Astrocyte (in vitro differentiated cells and primary cell): ENCODE data around the gene BROX. TPM values are rescaled to one million over a fixed set of nuclear protein-coding genes. Genes with fewer than 3 reads are reported as not detected.

Source experiments
- DNase-seq: peaks from one replicate; pipeline ENCODE4 v3.0.0-alpha.2; 2010; ENCODE audit warnings: low read depth
- FAIRE-seq: peaks from 2 replicates; lab custom pipeline; 2011; peaks lifted over from hg19 to GRCh38; lab: Jason Lieb, UNC
- H2AFZ ChIP-seq: 2 replicates; pipeline ENCODE4 v1.6.0; 2012; ENCODE audit warnings: low read depth, low read length, inconsistent platforms
- H3K27ac ChIP-seq: 2 replicates; pipeline ENCODE4 v1.5.1; 2011; ENCODE audit warnings: low read depth, low read length, inconsistent platforms
- H3K27me3 ChIP-seq: 2 replicates; pipeline ENCODE4 v1.6.0; 2011; ENCODE audit warnings: low read length, inconsistent platforms; ENCODE audit not compliant: insufficient read depth
- H3K36me3 ChIP-seq: 2 replicates; pipeline ENCODE4 v1.5.1; 2011; ENCODE audit warnings: low read length, inconsistent platforms; ENCODE audit not compliant: insufficient read depth
- H3K4me1 ChIP-seq: 2 replicates; pipeline ENCODE4 v1.5.1; 2011; ENCODE audit warnings: low read length, inconsistent platforms; ENCODE audit not compliant: insufficient read depth
- H3K4me2 ChIP-seq: 2 replicates; pipeline ENCODE4 v1.6.0; 2012; ENCODE audit warnings: low read length, inconsistent platforms
- H3K4me3 ChIP-seq: 2 replicates; pipeline ENCODE4 v1.5.1; 2011; ENCODE audit warnings: low read depth, mild to moderate bottlenecking, low read length, inconsistent platforms; ENCODE audit not compliant: insufficient read depth
- H3K79me2 ChIP-seq: 2 replicates; pipeline ENCODE4 v1.6.0; 2012; ENCODE audit warnings: mild to moderate bottlenecking, low read length, inconsistent platforms; ENCODE audit not compliant: insufficient read depth
- H3K9ac ChIP-seq: 2 replicates; pipeline ENCODE4 v1.6.0; 2012; ENCODE audit warnings: mild to moderate bottlenecking, low read length, inconsistent platforms
- H3K9me3 ChIP-seq: 2 replicates; pipeline ENCODE4 v1.5.1; 2012; ENCODE audit warnings: low read depth, mild to moderate bottlenecking, low read length, inconsistent platforms; ENCODE audit not compliant: insufficient read depth
- H4K20me1 ChIP-seq: 2 replicates; pipeline ENCODE4 v1.6.0; 2012; ENCODE audit warnings: low read length, inconsistent platforms; ENCODE audit not compliant: insufficient read depth
- H3K27ac Mint-ChIP-seq: one replicate; pipeline ENCODE4 v1.8.0; 2021; ENCODE audit warnings: mild to moderate bottlenecking, mixed read lengths; ENCODE audit not compliant: unreplicated experiment
- H3K27me3 Mint-ChIP-seq: one replicate; pipeline ENCODE4 v1.8.0; 2021; ENCODE audit warnings: low read depth, mixed read lengths; ENCODE audit not compliant: unreplicated experiment
- H3K36me3 Mint-ChIP-seq: one replicate; pipeline ENCODE4 v1.8.0; 2021; ENCODE audit warnings: low read depth, mixed read lengths; ENCODE audit not compliant: unreplicated experiment
- H3K4me1 Mint-ChIP-seq: one replicate; pipeline ENCODE4 v1.8.0; 2021; ENCODE audit warnings: low read depth, mixed read lengths; ENCODE audit not compliant: unreplicated experiment
- H3K4me3 Mint-ChIP-seq: one replicate; pipeline ENCODE4 v1.8.0; 2021; ENCODE audit warnings: mild to moderate bottlenecking, moderate library complexity, mixed read lengths; ENCODE audit not compliant: unreplicated experiment
- H3K9me3 Mint-ChIP-seq: one replicate; pipeline ENCODE4 v1.8.0; 2021; ENCODE audit warnings: mild to moderate bottlenecking, mixed read lengths; ENCODE audit not compliant: unreplicated experiment
- EZH2 ChIP-seq: IDR thresholded peaks from 2 replicates; pipeline ENCODE4 v1.6.1; 2012; ENCODE audit warnings: mild to moderate bottlenecking, low read length, inconsistent platforms; ENCODE audit not compliant: insufficient read depth
- total RNA-seq: library from RNA; stranded (reverse); gene quantifications from 2 replicates; pipeline ENCODE4 v1.2.1, GENCODE V29; 2021
- TF ChIP-seq, protein P1 (sequence below): IDR thresholded peaks from 2 replicates; pipeline ENCODE4 v1.5.1; 2011; ENCODE audit warnings: low read depth, mild to moderate bottlenecking, inconsistent platforms, low read length, moderate library complexity; ENCODE audit not compliant: insufficient read depth

The BROX gene
- total RNA-seq, 1 donor from 2014 or later, result 49.5 TPM

DNA sequence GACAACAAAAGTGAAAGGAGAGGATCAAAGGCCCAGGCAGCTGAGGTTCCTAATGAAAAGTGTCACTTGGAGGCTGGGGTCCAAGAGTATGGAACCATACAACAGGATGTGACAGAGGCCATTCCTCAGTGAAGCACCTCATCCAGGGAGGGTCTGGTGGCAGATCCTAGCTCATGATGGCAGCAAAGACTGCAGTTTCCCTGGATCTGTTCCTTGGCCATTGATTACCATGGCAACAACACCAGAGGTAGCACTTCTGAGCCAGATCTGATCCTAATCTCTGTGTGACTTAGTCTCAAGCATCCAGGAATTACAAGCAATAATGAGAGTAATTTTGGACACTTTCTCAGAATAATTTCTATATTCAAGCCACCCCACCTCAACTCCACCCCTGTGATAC lies 37.6 kb downstream of the BROX start:
- Mint-ChIP-seq H3K27ac (no peak overlapping the region), H3K4me1 (no peaks in the 10 kb centered on the region), H3K4me3 (no peak overlapping the region), H3K27me3 (peaks cover 5% of the 10 kb centered on the region), H3K36me3 (no peaks in the 10 kb centered on the region), H3K9me3 (no peaks in the 10 kb centered on the region)
- H3K27ac ChIP-seq, result no peak overlapping the region
- TF ChIP-seq, protein P1, sequence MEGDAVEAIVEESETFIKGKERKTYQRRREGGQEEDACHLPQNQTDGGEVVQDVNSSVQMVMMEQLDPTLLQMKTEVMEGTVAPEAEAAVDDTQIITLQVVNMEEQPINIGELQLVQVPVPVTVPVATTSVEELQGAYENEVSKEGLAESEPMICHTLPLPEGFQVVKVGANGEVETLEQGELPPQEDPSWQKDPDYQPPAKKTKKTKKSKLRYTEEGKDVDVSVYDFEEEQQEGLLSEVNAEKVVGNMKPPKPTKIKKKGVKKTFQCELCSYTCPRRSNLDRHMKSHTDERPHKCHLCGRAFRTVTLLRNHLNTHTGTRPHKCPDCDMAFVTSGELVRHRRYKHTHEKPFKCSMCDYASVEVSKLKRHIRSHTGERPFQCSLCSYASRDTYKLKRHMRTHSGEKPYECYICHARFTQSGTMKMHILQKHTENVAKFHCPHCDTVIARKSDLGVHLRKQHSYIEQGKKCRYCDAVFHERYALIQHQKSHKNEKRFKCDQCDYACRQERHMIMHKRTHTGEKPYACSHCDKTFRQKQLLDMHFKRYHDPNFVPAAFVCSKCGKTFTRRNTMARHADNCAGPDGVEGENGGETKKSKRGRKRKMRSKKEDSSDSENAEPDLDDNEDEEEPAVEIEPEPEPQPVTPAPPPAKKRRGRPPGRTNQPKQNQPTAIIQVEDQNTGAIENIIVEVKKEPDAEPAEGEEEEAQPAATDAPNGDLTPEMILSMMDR, result no peak
- H3K79me2 ChIP-seq, result no peaks in the 10 kb centered on the region
- H3K4me1 ChIP-seq, result peaks cover 4% of the 10 kb centered on the region
- H3K4me3 ChIP-seq, result no peak overlapping the region
- no peak overlapping the region for H3K4me2 ChIP-seq
- no peaks in the 10 kb centered on the region for H3K36me3 ChIP-seq
- no peaks in the 10 kb centered on the region for H3K27me3 ChIP-seq
- FAIRE-seq, result no peak
- no peaks in the 10 kb centered on the region for H3K9me3 ChIP-seq
- no peaks in the 10 kb centered on the region for H4K20me1 ChIP-seq
- DNase-seq, result no peak
- no peak overlapping the region for H3K9ac ChIP-seq
- no peak overlapping the region for H2AFZ ChIP-seq

DNA sequence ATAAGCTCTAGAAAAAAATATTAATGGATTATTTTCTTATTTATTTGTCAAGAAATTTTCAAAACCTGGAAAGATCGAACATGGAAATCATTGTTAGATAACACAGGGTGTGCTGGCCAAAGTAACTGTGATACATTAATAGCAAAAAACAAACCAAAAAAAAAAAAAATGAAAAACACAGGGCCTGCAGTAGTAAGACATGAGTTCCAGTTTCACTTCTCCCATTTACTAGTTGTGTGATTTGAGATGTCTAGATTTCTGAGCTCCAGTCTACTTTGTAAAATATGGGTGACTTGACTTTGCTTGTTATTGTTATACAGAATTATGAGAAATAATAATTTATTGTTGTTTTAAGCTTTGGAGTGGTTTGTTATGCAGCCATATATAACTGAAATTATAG lies 38.3 kb downstream of the BROX start:
- H3K4me1 Mint-ChIP-seq, result no peaks in the 10 kb centered on the region
- no peaks in the 10 kb centered on the region for H3K9me3 Mint-ChIP-seq
- H4K20me1 ChIP-seq, result no peaks in the 10 kb centered on the region
- FAIRE-seq, result no peak
- no peak overlapping the region for H3K27ac ChIP-seq
- TF ChIP-seq, protein P1, result no peak
- TF ChIP-seq EZH2, result no peak
- H3K9me3 ChIP-seq, result no peaks in the 10 kb centered on the region
- H2AFZ ChIP-seq, result no peak overlapping the region
- no peak for DNase-seq
- no peak overlapping the region for H3K4me3 Mint-ChIP-seq
- H3K9ac ChIP-seq, result no peak overlapping the region
- H3K27me3 ChIP-seq, result no peaks in the 10 kb centered on the region
- no peak overlapping the region for H3K4me2 ChIP-seq
- H3K79me2 ChIP-seq, result no peaks in the 10 kb centered on the region
- H3K27me3 Mint-ChIP-seq, result peaks cover 9% of the 10 kb centered on the region
- no peaks in the 10 kb centered on the region for H3K36me3 ChIP-seq
- H3K27ac Mint-ChIP-seq, result no peak overlapping the region
- no peaks in the 10 kb centered on the region for H3K36me3 Mint-ChIP-seq
- no peak overlapping the region for H3K4me3 ChIP-seq
- H3K4me1 ChIP-seq, result peaks cover 7% of the 10 kb centered on the region

DNA sequence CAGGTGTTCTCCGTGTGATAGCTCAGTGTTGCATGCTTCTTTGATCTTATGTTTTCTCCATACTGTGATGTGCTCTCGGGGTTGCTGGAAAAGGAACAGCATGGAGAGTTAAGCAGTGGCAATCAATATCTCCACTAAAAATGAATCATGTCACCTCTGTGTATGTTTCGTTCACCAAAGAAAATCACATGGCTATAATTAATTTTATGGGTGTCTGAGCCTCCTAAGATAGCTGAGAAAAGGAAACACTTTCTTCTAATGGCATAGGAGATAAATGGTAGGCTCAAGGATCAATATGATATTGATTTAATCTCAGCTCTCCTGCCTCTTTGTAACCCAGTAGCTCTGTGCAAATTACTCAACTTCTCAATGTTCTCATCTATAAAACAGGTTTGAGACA lies 38.9 kb downstream of the BROX start:
- Histone ChIP-seq H3K36me3 (no peaks in the 10 kb centered on the region), H3K4me2 (no peak overlapping the region), H3K27ac (no peak overlapping the region), H3K27me3 (no peaks in the 10 kb centered on the region), H2AFZ (no peak overlapping the region), H4K20me1 (no peaks in the 10 kb centered on the region), H3K4me1 (peaks cover 7% of the 10 kb centered on the region), H3K9ac (no peak overlapping the region), H3K4me3 (no peak overlapping the region), H3K79me2 (no peaks in the 10 kb centered on the region), H3K9me3 (no peaks in the 10 kb centered on the region)
- no peaks in the 10 kb centered on the region for H3K9me3 Mint-ChIP-seq
- H3K4me1 Mint-ChIP-seq, result no peaks in the 10 kb centered on the region
- no peak for TF ChIP-seq EZH2
- TF ChIP-seq, protein P1, result no peak
- H3K36me3 Mint-ChIP-seq, result no peaks in the 10 kb centered on the region
- H3K27ac Mint-ChIP-seq, result no peak overlapping the region
- peaks cover 9% of the 10 kb centered on the region for H3K27me3 Mint-ChIP-seq
- no peak for DNase-seq
- no peak overlapping the region for H3K4me3 Mint-ChIP-seq
- FAIRE-seq, result no peak
